Measurements from ENCODE around the gene CPSF4L.

DNA sequence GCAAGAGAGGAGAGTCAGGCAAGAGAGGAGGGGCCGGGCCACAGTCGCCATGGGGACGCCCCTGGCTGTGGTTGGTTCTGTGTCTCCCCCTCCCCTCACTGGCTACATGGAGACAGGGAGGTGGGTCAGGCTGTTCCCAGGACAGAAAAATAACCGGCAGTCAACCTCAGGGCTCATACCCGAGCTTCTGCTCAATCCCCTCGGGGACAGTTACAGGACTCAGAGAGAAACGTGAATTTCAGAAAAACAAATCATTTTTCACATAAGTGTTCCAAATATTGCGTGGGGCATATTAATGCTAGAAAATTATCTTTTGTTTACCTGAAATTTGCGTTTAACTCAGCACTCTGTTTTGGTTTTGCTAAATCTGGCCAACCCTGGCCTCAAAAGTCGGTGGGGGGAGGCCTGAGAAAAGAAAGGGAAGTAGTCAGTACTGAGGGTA, 22.2 kb upstream of the CPSF4L start:
- TF ChIP-seq, protein P1, sequence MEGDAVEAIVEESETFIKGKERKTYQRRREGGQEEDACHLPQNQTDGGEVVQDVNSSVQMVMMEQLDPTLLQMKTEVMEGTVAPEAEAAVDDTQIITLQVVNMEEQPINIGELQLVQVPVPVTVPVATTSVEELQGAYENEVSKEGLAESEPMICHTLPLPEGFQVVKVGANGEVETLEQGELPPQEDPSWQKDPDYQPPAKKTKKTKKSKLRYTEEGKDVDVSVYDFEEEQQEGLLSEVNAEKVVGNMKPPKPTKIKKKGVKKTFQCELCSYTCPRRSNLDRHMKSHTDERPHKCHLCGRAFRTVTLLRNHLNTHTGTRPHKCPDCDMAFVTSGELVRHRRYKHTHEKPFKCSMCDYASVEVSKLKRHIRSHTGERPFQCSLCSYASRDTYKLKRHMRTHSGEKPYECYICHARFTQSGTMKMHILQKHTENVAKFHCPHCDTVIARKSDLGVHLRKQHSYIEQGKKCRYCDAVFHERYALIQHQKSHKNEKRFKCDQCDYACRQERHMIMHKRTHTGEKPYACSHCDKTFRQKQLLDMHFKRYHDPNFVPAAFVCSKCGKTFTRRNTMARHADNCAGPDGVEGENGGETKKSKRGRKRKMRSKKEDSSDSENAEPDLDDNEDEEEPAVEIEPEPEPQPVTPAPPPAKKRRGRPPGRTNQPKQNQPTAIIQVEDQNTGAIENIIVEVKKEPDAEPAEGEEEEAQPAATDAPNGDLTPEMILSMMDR (IDR thresholded peaks at IDR 0.05) = no peak
- TF ChIP-seq POLR2A (IDR thresholded peaks at IDR 0.05) = no peak
- no peak for TF ChIP-seq EP300 (IDR thresholded peaks at IDR 0.05)

All from ovary (tissue), 3 donors.